ENCODE data around the gene SLC4A5. TPM values are rescaled to one million over a fixed set of nuclear protein-coding genes. Genes with fewer than 3 reads are reported as not detected.

SLC4A5 gene
- total and polyA plus RNA-seq, 2 of the 8 experiments (the other 6 are each of a cell fraction or from before 2014, with no cell fraction given): 0.42 to 0.52 TPM

GRCh38 chr2:74292751-74293150 is 50.5 kb downstream of the SLC4A5 start (continued):
- no peak for TF ChIP-seq CHD7 (IDR thresholded peaks at IDR 0.05; ENCODE audit: insufficient replicate concordance, low read length)
- no peak for TF ChIP-seq KDM4A (IDR thresholded peaks at IDR 0.05; ENCODE audit: low read depth, low read length, severe bottlenecking)
- no peak for TF ChIP-seq HDAC6 (IDR thresholded peaks at IDR 0.05; ENCODE audit: low read depth, low read length)

Measured in H1 (cell line).